HepG2 (cell line): ENCODE measurements around the gene RAC3. TPM values are rescaled to one million over a fixed set of nuclear protein-coding genes. Genes with fewer than 3 reads are reported as not detected.

Source experiments
- KDM2A ChIP-seq: sonication (generic); formaldehyde crosslinking; IDR thresholded peaks from 2 replicates; pipeline ENCODE4 v1.4.0; 2020; ENCODE audit warnings: low read depth, missing genetic modification reagents, borderline replicate concordance
- KDM5B ChIP-seq: sonication (generic); formaldehyde crosslinking; IDR thresholded peaks from 2 replicates; pipeline ENCODE4 v1.4.0; 2020; ENCODE audit warnings: missing genetic modification reagents, mild to moderate bottlenecking, borderline replicate concordance
- KLF15 ChIP-seq: sonication (generic); formaldehyde crosslinking; IDR thresholded peaks from 2 replicates; pipeline ENCODE4 v1.8.1; 2023; ENCODE audit warnings: borderline replicate concordance, mild to moderate bottlenecking, inconsistent platforms, missing genetic modification reagents, mixed read lengths
- NCOA1 ChIP-seq: sonication (generic); formaldehyde crosslinking; IDR thresholded peaks from 2 replicates; pipeline ENCODE4 v1.9.0; 2021; ENCODE audit warnings: missing genetic modification reagents
- NFE2 ChIP-seq: sonication (generic); formaldehyde crosslinking; IDR thresholded peaks from 2 replicates; pipeline ENCODE4 v1.4.0; 2020; ENCODE audit warnings: missing genetic modification reagents
- RBM39 ChIP-seq: fragments of 200-400 bp; formaldehyde crosslinking; IDR thresholded peaks from one replicate; pipeline ENCODE4 v1.6.1; 2018; ENCODE audit warnings: antibody characterized with exemption, mild to moderate bottlenecking, low read depth, low read length; ENCODE audit not compliant: poor library complexity, severe bottlenecking
- TFAP4 ChIP-seq: sonication (generic); IDR thresholded peaks from 2 replicates; pipeline ENCODE4 v1.6.1; 2016; ENCODE audit warnings: low read depth, borderline replicate concordance
- TOPORS ChIP-seq: sonication (generic); formaldehyde crosslinking; IDR thresholded peaks from 2 replicates; pipeline ENCODE4 v1.8.0; 2023; ENCODE audit warnings: mild to moderate bottlenecking, missing genetic modification reagents
- ZBTB4 ChIP-seq: sonication (generic); formaldehyde crosslinking; IDR thresholded peaks from 2 replicates; pipeline ENCODE4 v1.4.0; 2020; ENCODE audit warnings: missing genetic modification reagents, mild to moderate bottlenecking, borderline replicate concordance
- ZC3H4 ChIP-seq: sonication (generic); formaldehyde crosslinking; IDR thresholded peaks from 2 replicates; pipeline ENCODE4 v1.4.0; 2020; ENCODE audit warnings: missing genetic modification reagents, borderline replicate concordance
- ZFP36L1 ChIP-seq: sonication (generic); formaldehyde crosslinking; IDR thresholded peaks from 2 replicates; pipeline ENCODE4 v1.8.0; 2022; ENCODE audit warnings: mild to moderate bottlenecking, missing genetic modification reagents, moderate library complexity
- ZFP36L2 ChIP-seq: sonication (generic); formaldehyde crosslinking; IDR thresholded peaks from 2 replicates; pipeline ENCODE4 v1.4.0; 2020; ENCODE audit warnings: missing genetic modification reagents
- ZNF20 ChIP-seq: sonication (generic); formaldehyde crosslinking; IDR thresholded peaks from 2 replicates; pipeline ENCODE4 v1.4.0; 2020; ENCODE audit warnings: mild to moderate bottlenecking, moderate library complexity, missing genetic modification reagents
- ZNF224 ChIP-seq: sonication (generic); formaldehyde crosslinking; IDR thresholded peaks from 2 replicates; pipeline ENCODE4 v1.5.0; 2020; ENCODE audit warnings: mild to moderate bottlenecking, missing genetic modification reagents
- ZNF335 ChIP-seq: sonication (generic); formaldehyde crosslinking; IDR thresholded peaks from 2 replicates; pipeline ENCODE4 v1.4.0; 2020; ENCODE audit warnings: missing genetic modification reagents
- ZNF883 ChIP-seq: sonication (generic); formaldehyde crosslinking; IDR thresholded peaks from 2 replicates; pipeline ENCODE4 v1.5.1; 2020; ENCODE audit warnings: mild to moderate bottlenecking, missing genetic modification reagents; ENCODE audit errors: not compliant biosample characterization
- polyA plus RNA-seq, 8 experiments: library from polyadenylated mRNA; depleted of rRNA in 3 of 8; stranded (reverse) in 7 of 8; unstranded in 1 of 8; fragments of >200 nt; fragmentation: Illumina TruSeq in 4 of 8; extraction: Trizol in 4 of 8; gene quantifications; 2 replicates each; pipeline versions ENCODE4 v1.2.1 to v1.2.3, GENCODE V29; 2011 to 2016; ENCODE audit warnings: low read depth in 4 of 8, missing spikeins in 1 of 8, mixed read lengths in 1 of 8; ENCODE audit not compliant: insufficient read depth in 1 of 8
- total RNA-seq, 5 experiments: library from RNA; depleted of rRNA; stranded (reverse); fragments of >200 nt; fragmentation: Illumina TruSeq; extraction: Trizol; gene quantifications; 2 replicates each; pipeline ENCODE4 v1.2.3, GENCODE V29; 2016; ENCODE audit warnings: low read depth in 1 of 5
- TF ChIP-seq, protein P1 (sequence below): sonication (generic); formaldehyde crosslinking; conservative IDR thresholded peaks from 2 replicates; pipeline ENCODE4 v1.4.0; 2020; ENCODE audit warnings: missing genetic modification reagents

RAC3 gene
- total and polyA plus RNA-seq, 2 of the 13 experiments (the other 11 are each of a cell fraction or from before 2014, with no cell fraction given): 10.5 to 21.3 TPM

- TF ChIP-seq ZBTB4 (CRISPR knock-in tag) (peak; percentile 91), ZFP36L2 (CRISPR knock-in tag) (no peak), ZFP36L1 (CRISPR knock-in tag) (no peak), RBM39 (no peak), ZNF20 (CRISPR knock-in tag) (no peak), ZNF883 (CRISPR knock-in tag) (no peak), KDM5B (CRISPR knock-in tag) (peak; percentile 89), NFE2 (CRISPR knock-in tag) (no peak), ZNF224 (CRISPR knock-in tag) (0 out of 2 replicates have a peak, but pooled peaks have one; percentile 35), TFAP4 (peak; percentile 88; the same call in 1 of the 2 replicates), KLF15 (CRISPR knock-in tag) (0 out of 2 replicates have a peak, but pooled peaks have one; percentile 7), ZNF335 (no peak), KDM2A (CRISPR knock-in tag) (peak; percentile 55; the same call in 1 of the 2 replicates), ZC3H4 (CRISPR knock-in tag) (no peak), TOPORS (CRISPR knock-in tag) (no peak), NCOA1 (CRISPR knock-in tag) (no peak; the same call in none of the 2 replicates)
- TF ChIP-seq, protein P1, sequence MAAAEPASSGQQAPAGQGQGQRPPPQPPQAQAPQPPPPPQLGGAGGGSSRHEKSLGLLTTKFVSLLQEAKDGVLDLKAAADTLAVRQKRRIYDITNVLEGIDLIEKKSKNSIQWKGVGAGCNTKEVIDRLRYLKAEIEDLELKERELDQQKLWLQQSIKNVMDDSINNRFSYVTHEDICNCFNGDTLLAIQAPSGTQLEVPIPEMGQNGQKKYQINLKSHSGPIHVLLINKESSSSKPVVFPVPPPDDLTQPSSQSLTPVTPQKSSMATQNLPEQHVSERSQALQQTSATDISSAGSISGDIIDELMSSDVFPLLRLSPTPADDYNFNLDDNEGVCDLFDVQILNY (CRISPR knock-in tag): no peak
These were observed 25.5 kb downstream of the RAC3 start (continued) for GRCh38 chr17:82056729-82057621.
